Tibial nerve (tissue), 4 donors: ENCODE results near the gene MALAT1.

Experiments used
- CTCF ChIP-seq, 5 experiments: fragments of 200-600 bp in 3 of 5; fragments of 450-650 bp in 2 of 5; sonication (generic) in 3 of 5; IDR thresholded peaks; one replicate each; pipeline ENCODE4 v1.5.1; 2016 to 2019; ENCODE audit warnings: antibody characterized with exemption in 5 of 5, mild to moderate bottlenecking in 3 of 5, moderate library complexity in 2 of 5
- EP300 ChIP-seq, 2 donors: sonication (generic); formaldehyde crosslinking; IDR thresholded peaks; one replicate each; pipeline ENCODE4 v1.6.1; 2017; ENCODE audit warnings: antibody characterized with exemption in 2 of 2, mild to moderate bottlenecking in 1 of 2
- POLR2A ChIP-seq, 2 donors: fragments of 450-650 bp; IDR thresholded peaks; one replicate each; pipeline ENCODE4 v1.6.1; 2017; ENCODE audit warnings: antibody characterized with exemption in 2 of 2, mild to moderate bottlenecking in 2 of 2, moderate library complexity in 2 of 2

GRCh38 chr11:65493367-65494176, 5.3 kb upstream of the MALAT1 start:
- TF ChIP-seq CTCF (IDR thresholded peaks at IDR 0.05) (peak in 1 of 5 experiments; percentile 5), EP300 (IDR thresholded peaks at IDR 0.05) (peak; percentile 41 to 89), POLR2A (IDR thresholded peaks at IDR 0.05) (peak; percentile 55 to 56)
